Gastrocnemius medialis (tissue), 4 donors: ENCODE measurements around the gene PARD3B.

ENCODE experiments used
- POLR2A ChIP-seq, 2 donors: fragments of 450-650 bp; IDR thresholded peaks; one replicate each; pipeline ENCODE4 v1.6.1; 2017; ENCODE audit warnings: antibody characterized with exemption in 2 of 2, mild to moderate bottlenecking in 2 of 2, moderate library complexity in 2 of 2
- TF ChIP-seq, protein P1 (sequence below), 5 experiments: fragments of 450-650 bp in 3 of 5; fragments of 200-600 bp in 2 of 5; sonication (generic) in 2 of 5; IDR thresholded peaks in 4 of 5; conservative IDR thresholded peaks in 1 of 5; 1 replicate in 4 of 5; 2 replicates in 1 of 5; pipeline ENCODE4 v1.5.1; 2016 to 2019; ENCODE audit warnings: antibody characterized with exemption in 5 of 5, mild to moderate bottlenecking in 3 of 5, moderate library complexity in 3 of 5

DNA sequence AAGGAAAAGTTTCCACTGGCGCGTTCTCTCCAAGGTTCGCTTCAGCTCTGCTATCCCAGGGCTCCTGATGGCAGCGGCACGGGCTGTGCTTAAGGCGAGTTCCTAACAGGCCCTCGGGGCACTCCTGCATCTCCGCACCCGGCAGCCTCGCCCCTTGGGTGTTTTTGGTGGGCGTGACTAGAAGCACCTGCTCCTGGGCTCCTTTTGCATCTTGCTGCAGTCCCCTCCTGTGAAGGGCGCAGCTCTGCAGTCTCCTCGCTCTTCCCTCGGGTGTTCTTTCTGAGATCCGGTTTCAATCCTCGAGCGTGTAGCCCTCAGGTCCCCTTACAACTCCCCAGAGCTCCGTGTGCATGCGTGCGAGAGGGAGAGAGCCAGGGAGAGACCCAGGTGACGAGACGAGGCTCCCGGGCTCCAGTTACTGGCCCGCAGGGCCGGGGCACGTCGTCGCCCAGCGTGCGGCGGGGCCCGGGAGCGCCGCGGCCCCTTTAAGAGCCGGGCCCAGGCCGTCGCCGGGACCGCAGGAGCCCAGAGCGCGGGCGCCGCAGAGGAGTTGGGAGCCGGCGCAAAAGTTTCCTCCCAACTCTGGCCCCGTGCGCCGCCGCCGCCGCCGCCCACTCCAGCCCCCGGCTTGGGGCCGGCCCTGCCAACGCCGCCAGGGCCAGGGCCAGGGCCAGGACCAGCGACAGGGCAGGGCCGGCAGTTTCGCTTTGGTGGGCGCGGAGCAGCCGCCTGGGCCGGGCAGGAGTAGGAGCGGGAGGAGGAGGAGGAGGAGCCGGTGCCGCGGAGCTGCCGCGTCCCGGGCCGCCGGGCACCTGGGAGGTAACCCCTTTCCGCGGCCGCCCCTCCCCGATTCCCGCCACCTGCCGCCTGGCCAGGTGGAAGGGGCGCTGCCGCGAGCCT, at the start of gene PARD3B:
- TF ChIP-seq, protein P1, sequence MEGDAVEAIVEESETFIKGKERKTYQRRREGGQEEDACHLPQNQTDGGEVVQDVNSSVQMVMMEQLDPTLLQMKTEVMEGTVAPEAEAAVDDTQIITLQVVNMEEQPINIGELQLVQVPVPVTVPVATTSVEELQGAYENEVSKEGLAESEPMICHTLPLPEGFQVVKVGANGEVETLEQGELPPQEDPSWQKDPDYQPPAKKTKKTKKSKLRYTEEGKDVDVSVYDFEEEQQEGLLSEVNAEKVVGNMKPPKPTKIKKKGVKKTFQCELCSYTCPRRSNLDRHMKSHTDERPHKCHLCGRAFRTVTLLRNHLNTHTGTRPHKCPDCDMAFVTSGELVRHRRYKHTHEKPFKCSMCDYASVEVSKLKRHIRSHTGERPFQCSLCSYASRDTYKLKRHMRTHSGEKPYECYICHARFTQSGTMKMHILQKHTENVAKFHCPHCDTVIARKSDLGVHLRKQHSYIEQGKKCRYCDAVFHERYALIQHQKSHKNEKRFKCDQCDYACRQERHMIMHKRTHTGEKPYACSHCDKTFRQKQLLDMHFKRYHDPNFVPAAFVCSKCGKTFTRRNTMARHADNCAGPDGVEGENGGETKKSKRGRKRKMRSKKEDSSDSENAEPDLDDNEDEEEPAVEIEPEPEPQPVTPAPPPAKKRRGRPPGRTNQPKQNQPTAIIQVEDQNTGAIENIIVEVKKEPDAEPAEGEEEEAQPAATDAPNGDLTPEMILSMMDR (IDR thresholded peaks at IDR 0.05 in 4 of 5, conservative IDR thresholded peaks at IDR 0.05 in 1 of 5), result no peak
- TF ChIP-seq POLR2A (IDR thresholded peaks at IDR 0.05), result peak in 1 of 2 donors; percentile 34
